K562 (cell line): ENCODE data around the gene ATF4. TPM values are rescaled to one million over a fixed set of nuclear protein-coding genes. Genes with fewer than 3 reads are reported as not detected.

Source experiments
- ELF2 ChIP-seq: fragments of 250-450 bp; sonication (Bioruptor Pico); IDR thresholded peaks from 2 replicates; pipeline ENCODE4 v1.5.0; 2021; ENCODE audit warnings: mild to moderate bottlenecking
- FOXK2 ChIP-seq, 2 experiments: fragments of 450-650 bp; IDR thresholded peaks in 1 of 2; conservative IDR thresholded peaks in 1 of 2; 2 replicates each; pipeline ENCODE4 v1.6.1; 2016; ENCODE audit warnings: low read depth in 2 of 2, mild to moderate bottlenecking in 1 of 2
- GABPA ChIP-seq: fragments of 200-800 bp; sonication (Bioruptor generic); conservative IDR thresholded peaks from 2 replicates; pipeline ENCODE4 v1.6.1; 2016; ENCODE audit warnings: low read depth, missing genetic modification characterization, missing compliant biosample characterization
- HNRNPK ChIP-seq: fragments of 200-400 bp; formaldehyde crosslinking; IDR thresholded peaks from one replicate; pipeline ENCODE4 v1.6.1; 2018; ENCODE audit warnings: mild to moderate bottlenecking, low read depth, low read length; ENCODE audit not compliant: poor library complexity, severe bottlenecking
- HSF4 ChIP-seq: fragments of 250-450 bp; sonication (Bioruptor Pico); IDR thresholded peaks from 2 replicates; pipeline ENCODE4 v2.1.2; 2022; ENCODE audit warnings: mild to moderate bottlenecking, moderate library complexity, borderline replicate concordance
- MTA3 ChIP-seq: fragments of 450-650 bp; formaldehyde crosslinking; IDR thresholded peaks from 2 replicates; pipeline ENCODE4 v1.6.1; 2017; ENCODE audit warnings: mild to moderate bottlenecking, borderline replicate concordance
- NCOA4 ChIP-seq: fragments of 450-650 bp; IDR thresholded peaks from 2 replicates; pipeline ENCODE4 v1.6.1; 2018; ENCODE audit warnings: mild to moderate bottlenecking; ENCODE audit not compliant: partially characterized antibody
- NFE2L1 ChIP-seq: fragments of 450-650 bp; IDR thresholded peaks from 2 replicates; pipeline ENCODE4 v1.6.1; 2016; ENCODE audit warnings: missing genetic modification characterization, low read depth, mild to moderate bottlenecking, missing compliant biosample characterization, moderate library complexity, borderline replicate concordance
- RBM25 ChIP-seq: fragments of 200-400 bp; formaldehyde crosslinking; IDR thresholded peaks from 2 replicates; pipeline ENCODE4 v1.6.1; 2018; ENCODE audit warnings: low read length, low read depth, moderate library complexity; ENCODE audit not compliant: severe bottlenecking
- RCOR1 ChIP-seq, 2 experiments: IDR thresholded peaks; 2 replicates each; pipeline ENCODE4 v1.6.1; 2012; ENCODE audit warnings: low read depth in 2 of 2, low read length in 2 of 2, borderline replicate concordance in 1 of 2, improper control_type of control experiment in 1 of 2
- SRSF9 ChIP-seq: fragments of 200-400 bp; formaldehyde crosslinking; IDR thresholded peaks from 2 replicates; pipeline ENCODE4 v1.6.1; 2017; ENCODE audit warnings: low read depth, low read length, borderline replicate concordance
- TCF7L2 ChIP-seq: fragments of 150-350 bp; IDR thresholded peaks from 2 replicates; pipeline ENCODE4 v1.6.1; 2016; ENCODE audit warnings: low read depth, mild to moderate bottlenecking, low read length, moderate library complexity
- ZNF146 ChIP-seq: IDR thresholded peaks from one replicate; pipeline ENCODE4 v1.6.1; 2018; ENCODE audit warnings: missing compliant biosample characterization; ENCODE audit not compliant: unreplicated experiment
- polyA plus RNA-seq, 8 experiments: library from polyadenylated mRNA; depleted of rRNA in 4 of 8; stranded (reverse) in 5 of 8; unstranded in 3 of 8; fragments of >200 nt; fragmentation: Nextera tagmentation in 2 of 8; fragmentation: Illumina TruSeq in 1 of 8; extraction: Ambion mirVana in 2 of 8; extraction: Trizol in 1 of 8; gene quantifications; 2 replicates each; pipeline versions ENCODE4 v1.2.1 to v1.2.3, GENCODE V29; 2011 to 2014; ENCODE audit warnings: inconsistent platforms in 1 of 8, missing spikeins in 1 of 8
- total RNA-seq, 7 experiments: library from RNA; depleted of rRNA in 6 of 7; stranded (reverse); fragments of >200 nt in 6 of 7; fragmentation: Illumina TruSeq in 2 of 7; extraction: Trizol in 2 of 7; gene quantifications; 2 replicates each; pipeline versions ENCODE4 v1.2.1 to v1.2.3, GENCODE V29; 2011 to 2021; ENCODE audit warnings: low replicate concordance in 1 of 7
- TF ChIP-seq, protein P1 (sequence below): fragments of 450-650 bp; IDR thresholded peaks from 2 replicates; pipeline ENCODE4 v1.6.1; 2016; ENCODE audit warnings: mild to moderate bottlenecking, moderate library complexity

Gene ATF4
- total and polyA plus RNA-seq, 9 of the 15 experiments (the other 6 are each of a cell fraction or from before 2014, with no cell fraction given), result 93.1 to 723 (median 355) TPM

- TF ChIP-seq, protein P1, sequence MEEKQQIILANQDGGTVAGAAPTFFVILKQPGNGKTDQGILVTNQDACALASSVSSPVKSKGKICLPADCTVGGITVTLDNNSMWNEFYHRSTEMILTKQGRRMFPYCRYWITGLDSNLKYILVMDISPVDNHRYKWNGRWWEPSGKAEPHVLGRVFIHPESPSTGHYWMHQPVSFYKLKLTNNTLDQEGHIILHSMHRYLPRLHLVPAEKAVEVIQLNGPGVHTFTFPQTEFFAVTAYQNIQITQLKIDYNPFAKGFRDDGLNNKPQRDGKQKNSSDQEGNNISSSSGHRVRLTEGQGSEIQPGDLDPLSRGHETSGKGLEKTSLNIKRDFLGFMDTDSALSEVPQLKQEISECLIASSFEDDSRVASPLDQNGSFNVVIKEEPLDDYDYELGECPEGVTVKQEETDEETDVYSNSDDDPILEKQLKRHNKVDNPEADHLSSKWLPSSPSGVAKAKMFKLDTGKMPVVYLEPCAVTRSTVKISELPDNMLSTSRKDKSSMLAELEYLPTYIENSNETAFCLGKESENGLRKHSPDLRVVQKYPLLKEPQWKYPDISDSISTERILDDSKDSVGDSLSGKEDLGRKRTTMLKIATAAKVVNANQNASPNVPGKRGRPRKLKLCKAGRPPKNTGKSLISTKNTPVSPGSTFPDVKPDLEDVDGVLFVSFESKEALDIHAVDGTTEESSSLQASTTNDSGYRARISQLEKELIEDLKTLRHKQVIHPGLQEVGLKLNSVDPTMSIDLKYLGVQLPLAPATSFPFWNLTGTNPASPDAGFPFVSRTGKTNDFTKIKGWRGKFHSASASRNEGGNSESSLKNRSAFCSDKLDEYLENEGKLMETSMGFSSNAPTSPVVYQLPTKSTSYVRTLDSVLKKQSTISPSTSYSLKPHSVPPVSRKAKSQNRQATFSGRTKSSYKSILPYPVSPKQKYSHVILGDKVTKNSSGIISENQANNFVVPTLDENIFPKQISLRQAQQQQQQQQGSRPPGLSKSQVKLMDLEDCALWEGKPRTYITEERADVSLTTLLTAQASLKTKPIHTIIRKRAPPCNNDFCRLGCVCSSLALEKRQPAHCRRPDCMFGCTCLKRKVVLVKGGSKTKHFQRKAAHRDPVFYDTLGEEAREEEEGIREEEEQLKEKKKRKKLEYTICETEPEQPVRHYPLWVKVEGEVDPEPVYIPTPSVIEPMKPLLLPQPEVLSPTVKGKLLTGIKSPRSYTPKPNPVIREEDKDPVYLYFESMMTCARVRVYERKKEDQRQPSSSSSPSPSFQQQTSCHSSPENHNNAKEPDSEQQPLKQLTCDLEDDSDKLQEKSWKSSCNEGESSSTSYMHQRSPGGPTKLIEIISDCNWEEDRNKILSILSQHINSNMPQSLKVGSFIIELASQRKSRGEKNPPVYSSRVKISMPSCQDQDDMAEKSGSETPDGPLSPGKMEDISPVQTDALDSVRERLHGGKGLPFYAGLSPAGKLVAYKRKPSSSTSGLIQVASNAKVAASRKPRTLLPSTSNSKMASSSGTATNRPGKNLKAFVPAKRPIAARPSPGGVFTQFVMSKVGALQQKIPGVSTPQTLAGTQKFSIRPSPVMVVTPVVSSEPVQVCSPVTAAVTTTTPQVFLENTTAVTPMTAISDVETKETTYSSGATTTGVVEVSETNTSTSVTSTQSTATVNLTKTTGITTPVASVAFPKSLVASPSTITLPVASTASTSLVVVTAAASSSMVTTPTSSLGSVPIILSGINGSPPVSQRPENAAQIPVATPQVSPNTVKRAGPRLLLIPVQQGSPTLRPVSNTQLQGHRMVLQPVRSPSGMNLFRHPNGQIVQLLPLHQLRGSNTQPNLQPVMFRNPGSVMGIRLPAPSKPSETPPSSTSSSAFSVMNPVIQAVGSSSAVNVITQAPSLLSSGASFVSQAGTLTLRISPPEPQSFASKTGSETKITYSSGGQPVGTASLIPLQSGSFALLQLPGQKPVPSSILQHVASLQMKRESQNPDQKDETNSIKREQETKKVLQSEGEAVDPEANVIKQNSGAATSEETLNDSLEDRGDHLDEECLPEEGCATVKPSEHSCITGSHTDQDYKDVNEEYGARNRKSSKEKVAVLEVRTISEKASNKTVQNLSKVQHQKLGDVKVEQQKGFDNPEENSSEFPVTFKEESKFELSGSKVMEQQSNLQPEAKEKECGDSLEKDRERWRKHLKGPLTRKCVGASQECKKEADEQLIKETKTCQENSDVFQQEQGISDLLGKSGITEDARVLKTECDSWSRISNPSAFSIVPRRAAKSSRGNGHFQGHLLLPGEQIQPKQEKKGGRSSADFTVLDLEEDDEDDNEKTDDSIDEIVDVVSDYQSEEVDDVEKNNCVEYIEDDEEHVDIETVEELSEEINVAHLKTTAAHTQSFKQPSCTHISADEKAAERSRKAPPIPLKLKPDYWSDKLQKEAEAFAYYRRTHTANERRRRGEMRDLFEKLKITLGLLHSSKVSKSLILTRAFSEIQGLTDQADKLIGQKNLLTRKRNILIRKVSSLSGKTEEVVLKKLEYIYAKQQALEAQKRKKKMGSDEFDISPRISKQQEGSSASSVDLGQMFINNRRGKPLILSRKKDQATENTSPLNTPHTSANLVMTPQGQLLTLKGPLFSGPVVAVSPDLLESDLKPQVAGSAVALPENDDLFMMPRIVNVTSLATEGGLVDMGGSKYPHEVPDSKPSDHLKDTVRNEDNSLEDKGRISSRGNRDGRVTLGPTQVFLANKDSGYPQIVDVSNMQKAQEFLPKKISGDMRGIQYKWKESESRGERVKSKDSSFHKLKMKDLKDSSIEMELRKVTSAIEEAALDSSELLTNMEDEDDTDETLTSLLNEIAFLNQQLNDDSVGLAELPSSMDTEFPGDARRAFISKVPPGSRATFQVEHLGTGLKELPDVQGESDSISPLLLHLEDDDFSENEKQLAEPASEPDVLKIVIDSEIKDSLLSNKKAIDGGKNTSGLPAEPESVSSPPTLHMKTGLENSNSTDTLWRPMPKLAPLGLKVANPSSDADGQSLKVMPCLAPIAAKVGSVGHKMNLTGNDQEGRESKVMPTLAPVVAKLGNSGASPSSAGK, result peak; percentile 56
- no peak for TF ChIP-seq ZNF146
- TF ChIP-seq RCOR1 (IDR thresholded peaks at IDR 0.05; ENCODE audit: borderline replicate concordance in 1 of 2, low read depth in 2 of 2, low read length in 2 of 2), result 0 out of 4 replicates have a peak, but pooled peaks of 1 of the 2 experiments have one; percentile 25
- peak; percentile 33; the same call in 1 of the 2 replicates for TF ChIP-seq ELF2 (CRISPR knock-in tag)
- TF ChIP-seq HSF4, result no peak
- no peak for TF ChIP-seq NCOA4
- no peak for TF ChIP-seq RBM25
- TF ChIP-seq HNRNPK, result no peak
- no peak for TF ChIP-seq SRSF9
- peak; percentile 85 to 91; a peak in 3 of 4 replicates for TF ChIP-seq FOXK2 (conservative IDR thresholded peaks at IDR 0.05 in 1 of 2, IDR thresholded peaks at IDR 0.05 in 1 of 2; ENCODE audit: low read depth in 2 of 2)
- no peak for TF ChIP-seq NFE2L1
- TF ChIP-seq GABPA (tag), result peak; percentile 96
- no peak for TF ChIP-seq MTA3
- TF ChIP-seq TCF7L2, result no peak
Measured at GRCh38 chr22:39502109-39502788, 18.1 kb upstream of the ATF4 start, which contains the start of gene MIEF1 (continued).
